Measurements from ENCODE around the gene CKAP2L.

DNA sequence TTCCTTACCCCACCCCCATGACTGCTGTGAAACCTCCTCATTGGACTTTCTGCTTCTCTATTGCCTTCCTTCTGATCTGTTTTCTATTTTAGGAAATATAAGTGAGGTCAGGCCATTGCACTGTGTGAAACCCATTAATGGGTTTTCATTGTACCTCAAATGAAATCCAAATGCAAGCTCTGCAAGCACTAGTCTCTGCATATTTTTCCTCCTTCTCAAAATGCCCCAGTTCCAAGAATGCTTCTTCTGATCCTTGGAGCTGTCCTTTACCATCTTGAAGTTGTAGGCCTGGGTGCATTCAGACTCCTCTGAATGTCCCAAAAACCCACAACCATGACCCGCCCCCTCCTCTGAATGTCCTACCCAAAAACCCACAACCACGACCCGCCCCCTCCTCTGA lies 11.7 kb upstream of the CKAP2L start:
- TF ChIP-seq POLR2A (IDR thresholded peaks at IDR 0.05; ENCODE audit: low read depth, low read length) (no peak), TAF1 (IDR thresholded peaks at IDR 0.05; ENCODE audit: borderline replicate concordance, low read depth, low read length) (no peak), POLR2AphosphoS5 (IDR thresholded peaks at IDR 0.05; ENCODE audit: low read depth, low read length) (no peak)

Data from GM12892 (cell line).